Suprapubic skin (tissue), 4 donors: ENCODE measurements around the gene ANKRD9.

ENCODE experiments used
- POLR2A ChIP-seq, 2 donors: fragments of 450-650 bp; IDR thresholded peaks; one replicate each; pipeline ENCODE4 v1.6.1; 2017; ENCODE audit warnings: antibody characterized with exemption in 2 of 2, mild to moderate bottlenecking in 2 of 2, moderate library complexity in 2 of 2
- POLR2AphosphoS5 ChIP-seq, 3 donors: sonication (generic); formaldehyde crosslinking; IDR thresholded peaks; one replicate each; pipeline ENCODE4 v1.6.1; 2017; ENCODE audit warnings: antibody characterized with exemption in 3 of 3
- TF ChIP-seq, protein P1 (sequence below), 2 donors: fragments of 200-600 bp in 1 of 2; fragments of 450-650 bp in 1 of 2; sonication (generic) in 1 of 2; IDR thresholded peaks; one replicate each; pipeline ENCODE4 v1.5.1; 2016 to 2019; ENCODE audit warnings: antibody characterized with exemption in 2 of 2, mild to moderate bottlenecking in 1 of 2, moderate library complexity in 1 of 2

- no peak for TF ChIP-seq POLR2A (IDR thresholded peaks at IDR 0.05)
- TF ChIP-seq, protein P1, sequence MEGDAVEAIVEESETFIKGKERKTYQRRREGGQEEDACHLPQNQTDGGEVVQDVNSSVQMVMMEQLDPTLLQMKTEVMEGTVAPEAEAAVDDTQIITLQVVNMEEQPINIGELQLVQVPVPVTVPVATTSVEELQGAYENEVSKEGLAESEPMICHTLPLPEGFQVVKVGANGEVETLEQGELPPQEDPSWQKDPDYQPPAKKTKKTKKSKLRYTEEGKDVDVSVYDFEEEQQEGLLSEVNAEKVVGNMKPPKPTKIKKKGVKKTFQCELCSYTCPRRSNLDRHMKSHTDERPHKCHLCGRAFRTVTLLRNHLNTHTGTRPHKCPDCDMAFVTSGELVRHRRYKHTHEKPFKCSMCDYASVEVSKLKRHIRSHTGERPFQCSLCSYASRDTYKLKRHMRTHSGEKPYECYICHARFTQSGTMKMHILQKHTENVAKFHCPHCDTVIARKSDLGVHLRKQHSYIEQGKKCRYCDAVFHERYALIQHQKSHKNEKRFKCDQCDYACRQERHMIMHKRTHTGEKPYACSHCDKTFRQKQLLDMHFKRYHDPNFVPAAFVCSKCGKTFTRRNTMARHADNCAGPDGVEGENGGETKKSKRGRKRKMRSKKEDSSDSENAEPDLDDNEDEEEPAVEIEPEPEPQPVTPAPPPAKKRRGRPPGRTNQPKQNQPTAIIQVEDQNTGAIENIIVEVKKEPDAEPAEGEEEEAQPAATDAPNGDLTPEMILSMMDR (IDR thresholded peaks at IDR 0.05): no peak
- no peak for TF ChIP-seq POLR2AphosphoS5 (IDR thresholded peaks at IDR 0.05)
Measured at GRCh38 chr14:102551995-102552705, 42.6 kb upstream of the ANKRD9 start.
